OCI-LY3 (cell line): ENCODE data around the gene ETFB.

Experiments
- EZH2phosphoT487 ChIP-seq: fragments of 200-600 bp; shearing (Covaris generic); IDR thresholded peaks from 2 replicates; pipeline ENCODE4 v1.6.1; 2018; ENCODE audit warnings: antibody characterized with exemption, mixed run types, low read depth
- TF ChIP-seq, protein P1 (sequence below): fragments of 200-600, 300-600 bp; sonication (generic); IDR thresholded peaks from 2 replicates; pipeline ENCODE4 v1.5.1; 2014; ENCODE audit warnings: antibody characterized with exemption, low read length, low read depth

DNA sequence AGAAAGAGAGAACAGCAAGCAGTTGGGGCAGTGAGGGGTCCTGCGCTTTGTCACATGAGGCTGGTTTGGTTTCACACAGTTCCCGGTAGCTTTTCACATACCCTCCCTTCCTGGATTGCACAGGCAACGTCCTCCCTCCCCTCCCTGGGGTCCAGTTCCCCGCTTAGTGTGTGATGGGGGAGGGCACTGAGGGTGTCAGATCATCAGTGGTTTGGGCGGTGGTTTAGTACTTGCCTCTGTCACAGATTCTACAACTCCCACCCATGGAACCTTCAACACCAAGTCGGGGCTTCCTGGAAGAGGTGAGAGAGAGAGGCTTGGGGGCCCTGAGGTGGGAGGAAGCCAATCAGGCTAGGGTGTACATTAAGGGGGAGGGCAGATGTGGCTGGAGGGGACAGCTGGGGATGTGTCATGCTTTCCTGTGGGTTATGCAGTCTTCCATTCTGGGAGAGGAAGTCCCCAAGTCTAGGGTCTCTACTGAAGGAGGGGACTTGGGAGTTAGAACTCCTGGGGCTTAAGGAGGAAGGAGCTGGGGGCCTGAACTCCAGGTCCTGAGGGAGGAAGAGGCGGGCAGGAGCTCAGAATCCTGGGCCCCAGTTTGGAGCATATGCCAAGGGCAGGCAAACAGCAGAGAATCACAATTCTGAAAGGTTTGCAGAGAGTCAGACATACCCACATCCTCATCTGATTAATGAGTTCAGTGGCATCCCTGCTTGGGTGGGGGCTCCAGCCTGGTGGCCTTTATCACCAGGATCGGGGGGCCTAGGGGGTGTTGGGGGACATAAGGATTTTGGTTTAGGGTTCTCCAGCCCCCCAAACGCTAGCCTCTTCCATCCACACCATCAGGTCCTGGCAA is 6.7 kb upstream of the ETFB start, which contains the start of gene NKG7:
- TF ChIP-seq, protein P1, sequence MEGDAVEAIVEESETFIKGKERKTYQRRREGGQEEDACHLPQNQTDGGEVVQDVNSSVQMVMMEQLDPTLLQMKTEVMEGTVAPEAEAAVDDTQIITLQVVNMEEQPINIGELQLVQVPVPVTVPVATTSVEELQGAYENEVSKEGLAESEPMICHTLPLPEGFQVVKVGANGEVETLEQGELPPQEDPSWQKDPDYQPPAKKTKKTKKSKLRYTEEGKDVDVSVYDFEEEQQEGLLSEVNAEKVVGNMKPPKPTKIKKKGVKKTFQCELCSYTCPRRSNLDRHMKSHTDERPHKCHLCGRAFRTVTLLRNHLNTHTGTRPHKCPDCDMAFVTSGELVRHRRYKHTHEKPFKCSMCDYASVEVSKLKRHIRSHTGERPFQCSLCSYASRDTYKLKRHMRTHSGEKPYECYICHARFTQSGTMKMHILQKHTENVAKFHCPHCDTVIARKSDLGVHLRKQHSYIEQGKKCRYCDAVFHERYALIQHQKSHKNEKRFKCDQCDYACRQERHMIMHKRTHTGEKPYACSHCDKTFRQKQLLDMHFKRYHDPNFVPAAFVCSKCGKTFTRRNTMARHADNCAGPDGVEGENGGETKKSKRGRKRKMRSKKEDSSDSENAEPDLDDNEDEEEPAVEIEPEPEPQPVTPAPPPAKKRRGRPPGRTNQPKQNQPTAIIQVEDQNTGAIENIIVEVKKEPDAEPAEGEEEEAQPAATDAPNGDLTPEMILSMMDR, result no peak
- TF ChIP-seq EZH2phosphoT487, result no peak
